ENCODE results near the gene PHTF2.
A peak's percentile ranks its signal among the peaks of the same experiment; 100 is the strongest.

Gene PHTF2

DNA sequence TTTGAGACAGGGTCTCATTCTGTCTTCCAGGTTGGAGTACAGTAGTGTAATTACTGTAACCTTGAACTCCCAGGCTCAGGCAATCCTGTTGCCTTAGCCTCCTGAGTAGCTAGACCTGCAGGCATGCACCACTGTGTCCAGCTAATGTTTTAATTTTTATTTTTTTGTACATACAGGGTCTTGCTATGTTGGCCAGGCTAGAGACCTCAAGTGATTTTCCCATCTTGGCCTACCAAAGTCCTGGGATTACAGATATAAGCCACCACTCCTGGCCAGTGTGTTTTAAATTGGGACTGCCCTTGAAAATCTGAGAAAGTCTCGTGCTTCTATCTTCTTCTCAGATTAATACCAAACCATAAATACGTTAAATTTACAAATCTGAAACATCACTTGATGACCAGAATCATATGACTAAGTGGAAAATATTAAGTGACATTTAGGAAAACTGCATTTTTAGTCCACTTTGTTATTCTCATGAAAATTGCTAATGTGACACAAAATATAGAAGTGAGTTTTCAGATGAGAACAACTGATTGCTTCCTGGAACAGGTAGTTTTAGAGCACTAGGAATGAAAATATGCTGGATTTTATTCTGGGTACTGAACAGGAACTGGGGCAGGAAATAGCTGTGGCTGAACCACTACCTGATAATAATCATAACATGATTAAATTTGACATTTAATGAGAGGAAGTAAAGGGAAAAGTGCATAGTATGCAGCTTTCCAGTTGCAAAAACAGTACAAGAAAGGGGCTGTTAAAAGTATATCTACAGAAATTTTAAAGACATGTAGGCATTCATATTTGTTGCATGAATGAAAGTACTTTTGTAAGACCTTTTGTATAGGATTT lies 4.2 kb downstream of the PHTF2 start (continued):
- TF ChIP-seq, protein P1, sequence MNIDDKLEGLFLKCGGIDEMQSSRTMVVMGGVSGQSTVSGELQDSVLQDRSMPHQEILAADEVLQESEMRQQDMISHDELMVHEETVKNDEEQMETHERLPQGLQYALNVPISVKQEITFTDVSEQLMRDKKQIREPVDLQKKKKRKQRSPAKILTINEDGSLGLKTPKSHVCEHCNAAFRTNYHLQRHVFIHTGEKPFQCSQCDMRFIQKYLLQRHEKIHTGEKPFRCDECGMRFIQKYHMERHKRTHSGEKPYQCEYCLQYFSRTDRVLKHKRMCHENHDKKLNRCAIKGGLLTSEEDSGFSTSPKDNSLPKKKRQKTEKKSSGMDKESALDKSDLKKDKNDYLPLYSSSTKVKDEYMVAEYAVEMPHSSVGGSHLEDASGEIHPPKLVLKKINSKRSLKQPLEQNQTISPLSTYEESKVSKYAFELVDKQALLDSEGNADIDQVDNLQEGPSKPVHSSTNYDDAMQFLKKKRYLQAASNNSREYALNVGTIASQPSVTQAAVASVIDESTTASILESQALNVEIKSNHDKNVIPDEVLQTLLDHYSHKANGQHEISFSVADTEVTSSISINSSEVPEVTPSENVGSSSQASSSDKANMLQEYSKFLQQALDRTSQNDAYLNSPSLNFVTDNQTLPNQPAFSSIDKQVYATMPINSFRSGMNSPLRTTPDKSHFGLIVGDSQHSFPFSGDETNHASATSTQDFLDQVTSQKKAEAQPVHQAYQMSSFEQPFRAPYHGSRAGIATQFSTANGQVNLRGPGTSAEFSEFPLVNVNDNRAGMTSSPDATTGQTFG (tag by site-specific recombination; IDR thresholded peaks at IDR 0.05; ENCODE audit: borderline replicate concordance), result no peak
- TF ChIP-seq ZNF23 (tag by site-specific recombination; IDR thresholded peaks at IDR 0.05; ENCODE audit: borderline replicate concordance) (no peak), ZNF830 (tag by site-specific recombination; IDR thresholded peaks at IDR 0.05; ENCODE audit: low read depth) (no peak), ZNF157 (tag by site-specific recombination; IDR thresholded peaks at IDR 0.05) (no peak)
- TF ChIP-seq, protein P2, sequence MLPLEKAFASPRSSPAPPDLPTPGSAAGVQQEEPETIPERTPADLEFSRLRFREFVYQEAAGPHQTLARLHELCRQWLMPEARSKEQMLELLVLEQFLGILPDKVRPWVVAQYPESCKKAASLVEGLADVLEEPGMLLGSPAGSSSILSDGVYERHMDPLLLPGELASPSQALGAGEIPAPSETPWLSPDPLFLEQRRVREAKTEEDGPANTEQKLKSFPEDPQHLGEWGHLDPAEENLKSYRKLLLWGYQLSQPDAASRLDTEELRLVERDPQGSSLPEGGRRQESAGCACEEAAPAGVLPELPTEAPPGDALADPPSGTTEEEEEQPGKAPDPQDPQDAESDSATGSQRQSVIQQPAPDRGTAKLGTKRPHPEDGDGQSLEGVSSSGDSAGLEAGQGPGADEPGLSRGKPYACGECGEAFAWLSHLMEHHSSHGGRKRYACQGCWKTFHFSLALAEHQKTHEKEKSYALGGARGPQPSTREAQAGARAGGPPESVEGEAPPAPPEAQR (tag by site-specific recombination; IDR thresholded peaks at IDR 0.05), result no peak

DNA sequence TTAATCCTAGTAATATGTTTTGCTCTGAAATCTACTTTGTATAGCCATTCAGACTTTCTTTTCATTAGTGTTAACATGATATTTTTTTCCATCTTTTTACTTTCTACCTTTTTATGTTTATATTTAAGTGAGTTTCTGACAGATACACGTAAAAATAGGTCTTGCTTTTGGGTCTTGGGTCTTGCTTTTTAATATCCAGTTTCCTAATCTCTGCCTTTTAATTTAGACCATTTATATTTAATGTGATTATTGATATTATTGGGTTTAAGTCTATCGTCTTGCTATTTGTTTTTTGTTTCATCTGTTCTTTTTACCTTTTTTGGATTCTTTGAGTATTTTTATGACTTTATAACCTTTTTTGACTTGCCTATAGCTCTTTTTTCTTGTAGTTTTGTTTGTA lies 7.9 kb downstream of the PHTF2 start:
- Histone ChIP-seq H3K4me3 (ENCODE audit: low read depth, low read length) (no peak overlapping the region), H3K27ac (ENCODE audit: extremely low read depth, low read depth, low read length) (no peak overlapping the region), H3K36me3 (ENCODE audit: control insufficient read depth in 2 of 2, insufficient read depth in 1 of 2, low read length in 2 of 2) (no peaks in the 10 kb centered on the region; a peak in 1 of 3 replicates), H3K4me1 (ENCODE audit: control insufficient read depth, insufficient read depth, low read length) (no peaks in the 10 kb centered on the region), H3K9me3 (ENCODE audit: control insufficient read depth, insufficient read depth, low read depth, low read length) (no peaks in the 10 kb centered on the region)
- ChIA-PET POLR2A (no interaction called here), CTCF (no interaction called here)
- no peak for TF ChIP-seq OVOL3 (tag by site-specific recombination; IDR thresholded peaks at IDR 0.05)
- TF ChIP-seq ZNF292 (tag by site-specific recombination; IDR thresholded peaks at IDR 0.05; ENCODE audit: borderline replicate concordance, low read depth), result no peak
- TF ChIP-seq ZNF175 (tag by site-specific recombination; IDR thresholded peaks at IDR 0.05), result no peak
- no peak for TF ChIP-seq ZNF302 (tag by site-specific recombination; IDR thresholded peaks at IDR 0.05; ENCODE audit: low read depth)
- TF ChIP-seq, protein P3, sequence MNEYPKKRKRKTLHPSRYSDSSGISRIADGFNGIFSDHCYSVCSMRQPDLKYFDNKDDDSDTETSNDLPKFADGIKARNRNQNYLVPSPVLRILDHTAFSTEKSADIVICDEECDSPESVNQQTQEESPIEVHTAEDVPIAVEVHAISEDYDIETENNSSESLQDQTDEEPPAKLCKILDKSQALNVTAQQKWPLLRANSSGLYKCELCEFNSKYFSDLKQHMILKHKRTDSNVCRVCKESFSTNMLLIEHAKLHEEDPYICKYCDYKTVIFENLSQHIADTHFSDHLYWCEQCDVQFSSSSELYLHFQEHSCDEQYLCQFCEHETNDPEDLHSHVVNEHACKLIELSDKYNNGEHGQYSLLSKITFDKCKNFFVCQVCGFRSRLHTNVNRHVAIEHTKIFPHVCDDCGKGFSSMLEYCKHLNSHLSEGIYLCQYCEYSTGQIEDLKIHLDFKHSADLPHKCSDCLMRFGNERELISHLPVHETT (tag by site-specific recombination; IDR thresholded peaks at IDR 0.05), result no peak
- TF ChIP-seq SETDB1 (IDR thresholded peaks at IDR 0.05; ENCODE audit: insufficient read length, low read length), result peak; percentile 65

DNA sequence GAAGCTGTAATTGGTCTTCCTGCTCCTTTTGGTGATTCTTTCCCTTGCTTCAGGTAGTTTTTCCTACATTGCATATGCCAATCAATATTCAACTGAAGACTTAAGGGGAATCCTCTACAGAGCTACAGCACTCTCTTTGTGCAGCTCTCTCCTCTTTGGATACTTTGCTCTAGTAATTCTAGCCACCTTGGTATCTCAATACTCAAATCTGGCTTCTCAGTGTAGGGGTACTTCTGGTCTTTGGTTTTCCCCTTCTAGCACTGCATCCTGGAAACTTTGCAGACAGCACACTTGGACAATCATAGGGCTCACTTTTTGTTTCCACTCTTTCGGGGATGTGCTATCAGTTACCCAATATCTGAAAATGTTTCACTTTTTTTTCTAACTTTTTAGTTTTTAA lies 9.9 kb downstream of the PHTF2 start:
- ChIA-PET CTCF (no interaction called here), POLR2A (no interaction called here)

More for the DNA sequence above, 9.9 kb downstream of the PHTF2 start:
- Histone ChIP-seq H3K9me3 (ENCODE audit: control insufficient read depth, insufficient read depth, low read depth, low read length) (no peaks in the 10 kb centered on the region), H3K4me1 (ENCODE audit: control insufficient read depth, insufficient read depth, low read length) (no peaks in the 10 kb centered on the region), H3K27ac (ENCODE audit: extremely low read depth, low read depth, low read length) (no peak overlapping the region), H3K4me3 (ENCODE audit: low read depth, low read length) (no peak overlapping the region), H3K36me3 (ENCODE audit: control insufficient read depth in 2 of 2, insufficient read depth in 1 of 2, low read length in 2 of 2) (no peaks in the 10 kb centered on the region; a peak in 1 of 3 replicates)
- TF ChIP-seq ZSCAN16 (tag by site-specific recombination; IDR thresholded peaks at IDR 0.05) (no peak), ZNF391 (tag by site-specific recombination; IDR thresholded peaks at IDR 0.05; ENCODE audit: borderline replicate concordance, low read depth) (no peak), SCRT1 (tag by site-specific recombination; IDR thresholded peaks at IDR 0.05; ENCODE audit: borderline replicate concordance) (no peak), ZNF19 (tag by site-specific recombination; IDR thresholded peaks at IDR 0.05; ENCODE audit: low read depth) (no peak), SCRT2 (tag by site-specific recombination; IDR thresholded peaks at IDR 0.05) (no peak)
- TF ChIP-seq, protein P4, sequence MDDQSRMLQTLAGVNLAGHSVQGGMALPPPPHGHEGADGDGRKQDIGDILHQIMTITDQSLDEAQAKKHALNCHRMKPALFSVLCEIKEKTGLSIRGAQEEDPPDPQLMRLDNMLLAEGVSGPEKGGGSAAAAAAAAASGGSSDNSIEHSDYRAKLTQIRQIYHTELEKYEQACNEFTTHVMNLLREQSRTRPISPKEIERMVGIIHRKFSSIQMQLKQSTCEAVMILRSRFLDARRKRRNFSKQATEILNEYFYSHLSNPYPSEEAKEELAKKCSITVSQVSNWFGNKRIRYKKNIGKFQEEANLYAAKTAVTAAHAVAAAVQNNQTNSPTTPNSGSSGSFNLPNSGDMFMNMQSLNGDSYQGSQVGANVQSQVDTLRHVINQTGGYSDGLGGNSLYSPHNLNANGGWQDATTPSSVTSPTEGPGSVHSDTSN (CRISPR knock-in tag; IDR thresholded peaks at IDR 0.05), result no peak
- TF ChIP-seq, protein P5, sequence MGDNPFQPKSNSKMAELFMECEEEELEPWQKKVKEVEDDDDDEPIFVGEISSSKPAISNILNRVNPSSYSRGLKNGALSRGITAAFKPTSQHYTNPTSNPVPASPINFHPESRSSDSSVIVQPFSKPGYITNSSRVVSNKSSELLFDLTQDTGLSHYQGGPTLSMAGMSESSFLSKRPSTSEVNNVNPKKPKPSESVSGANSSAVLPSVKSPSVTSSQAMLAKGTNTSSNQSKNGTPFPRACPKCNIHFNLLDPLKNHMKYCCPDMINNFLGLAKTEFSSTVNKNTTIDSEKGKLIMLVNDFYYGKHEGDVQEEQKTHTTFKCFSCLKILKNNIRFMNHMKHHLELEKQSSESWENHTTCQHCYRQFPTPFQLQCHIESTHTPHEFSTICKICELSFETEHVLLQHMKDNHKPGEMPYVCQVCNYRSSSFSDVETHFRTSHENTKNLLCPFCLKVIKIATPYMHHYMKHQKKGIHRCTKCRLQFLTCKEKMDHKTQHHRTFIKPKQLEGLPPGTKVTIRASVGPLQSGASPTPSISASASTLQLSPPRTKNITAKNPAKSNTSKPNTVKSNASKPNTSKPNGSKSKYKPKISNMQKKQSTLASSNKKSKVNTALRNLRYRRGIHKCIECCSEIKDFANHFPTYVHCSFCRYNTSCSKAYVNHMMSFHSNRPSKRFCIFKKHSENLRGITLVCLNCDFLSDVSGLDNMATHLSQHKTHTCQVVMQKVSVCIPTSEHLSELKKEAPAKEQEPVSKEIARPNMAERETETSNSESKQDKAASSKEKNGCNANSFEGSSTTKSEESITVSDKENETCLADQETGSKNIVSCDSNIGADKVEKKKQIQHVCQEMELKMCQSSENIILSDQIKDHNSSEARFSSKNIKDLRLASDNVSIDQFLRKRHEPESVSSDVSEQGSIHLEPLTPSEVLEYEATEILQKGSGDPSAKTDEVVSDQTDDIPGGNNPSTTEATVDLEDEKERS (tag by site-specific recombination; IDR thresholded peaks at IDR 0.05), result no peak
- TF ChIP-seq, protein P6, sequence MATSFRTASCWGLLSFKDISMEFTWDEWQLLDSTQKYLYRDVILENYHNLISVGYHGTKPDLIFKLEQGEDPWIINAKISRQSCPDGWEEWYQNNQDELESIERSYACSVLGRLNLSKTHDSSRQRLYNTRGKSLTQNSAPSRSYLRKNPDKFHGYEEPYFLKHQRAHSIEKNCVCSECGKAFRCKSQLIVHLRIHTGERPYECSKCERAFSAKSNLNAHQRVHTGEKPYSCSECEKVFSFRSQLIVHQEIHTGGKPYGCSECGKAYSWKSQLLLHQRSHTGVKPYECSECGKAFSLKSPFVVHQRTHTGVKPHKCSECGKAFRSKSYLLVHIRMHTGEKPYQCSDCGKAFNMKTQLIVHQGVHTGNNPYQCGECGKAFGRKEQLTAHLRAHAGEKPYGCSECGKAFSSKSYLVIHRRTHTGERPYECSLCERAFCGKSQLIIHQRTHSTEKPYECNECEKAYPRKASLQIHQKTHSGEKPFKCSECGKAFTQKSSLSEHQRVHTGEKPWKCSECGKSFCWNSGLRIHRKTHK (tag by site-specific recombination; IDR thresholded peaks at IDR 0.05), result peak; percentile 81; the same call in 1 of the 2 replicates
